Natural killer cell (primary cell): Measurements from ENCODE around the gene NEDD4L. TPM values are rescaled to one million over a fixed set of nuclear protein-coding genes. Genes with fewer than 3 reads are reported as not detected.

Experiments used
- ATAC-seq, 3 donors: fragments of 150-1000 bp in 2 of 3; fragments of 200-7000 bp in 1 of 3; cut with Tn5 transposase; 1 replicate in 1 of 3; 2 replicates in 2 of 3; pipeline ENCODE4 v1.10.0; 2021; ENCODE audit warnings: mild to moderate bottlenecking in 2 of 3, moderate library complexity in 2 of 3
- DNase-seq, 2 donors: peaks; one replicate each; pipeline versions ENCODE4 v3.0.0 to v3.0.0-alpha.2; 2013 to 2021; ENCODE audit warnings: mixed read lengths in 1 of 2
- H3K27ac ChIP-seq: one replicate; pipeline ENCODE4 v1.5.1; 2013; ENCODE audit warnings: mild to moderate bottlenecking, low read length
- H3K27me3 ChIP-seq: one replicate; pipeline ENCODE4 v1.6.1; 2013; ENCODE audit warnings: low read length; ENCODE audit not compliant: control insufficient read depth, insufficient read depth
- H3K36me3 ChIP-seq: one replicate; pipeline ENCODE4 v1.6.1; 2013; ENCODE audit warnings: low read length; ENCODE audit not compliant: control insufficient read depth, insufficient read depth
- H3K4me1 ChIP-seq: one replicate; pipeline ENCODE4 v1.6.1; 2013; ENCODE audit warnings: low read length; ENCODE audit not compliant: control insufficient read depth, insufficient read depth
- H3K4me3 ChIP-seq: one replicate; pipeline ENCODE4 v1.5.1; 2013; ENCODE audit warnings: low read length
- H3K9me3 ChIP-seq: one replicate; pipeline ENCODE4 v1.6.1; 2013; ENCODE audit warnings: low read length; ENCODE audit not compliant: control insufficient read depth, insufficient read depth
- H3K27ac Mint-ChIP-seq, 2 donors: one replicate each; pipeline ENCODE4 v1.8.0; 2022; ENCODE audit warnings: mild to moderate bottlenecking in 2 of 2, mixed read lengths in 2 of 2, moderate library complexity in 1 of 2
- H3K27me3 Mint-ChIP-seq, 2 donors: one replicate each; pipeline ENCODE4 v1.8.0; 2022; ENCODE audit warnings: low read depth in 2 of 2, mixed read lengths in 2 of 2
- H3K36me3 Mint-ChIP-seq: one replicate; pipeline ENCODE4 v1.8.0; 2022; ENCODE audit warnings: mixed read lengths
- H3K4me1 Mint-ChIP-seq, 2 donors: one replicate each; pipeline ENCODE4 v1.8.0; 2022; ENCODE audit warnings: mixed read lengths in 2 of 2
- H3K4me3 Mint-ChIP-seq: one replicate; pipeline ENCODE4 v1.8.0; 2022; ENCODE audit warnings: mild to moderate bottlenecking, moderate library complexity, mixed read lengths
- H3K9me3 Mint-ChIP-seq, 2 donors: one replicate each; pipeline ENCODE4 v1.8.0; 2022; ENCODE audit warnings: mixed read lengths in 2 of 2
- WGBS: methylation state at CpG from one replicate; pipeline ENCODE4 v1.1.7; 2013; ENCODE audit warnings: missing lambda C conversion rate; ENCODE audit not compliant: insufficient coverage; 5-methylcytosine and 5-hydroxymethylcytosine counted together
- intact Hi-C: fragments of 100-400 bp; cut with micrococcal nuclease; formaldehyde crosslinking; loops from one replicate; pipeline ENCODE4 v1.14.2; 2022
- total RNA-seq, 4 donors: library from RNA; stranded (reverse); fragments of 120-200 nt in 1 of 4; gene quantifications; one replicate each; pipeline versions ENCODE4 v1.2.3 to v1.2.4, GENCODE V29; 2013 to 2022
- TF ChIP-seq, protein P1 (sequence below): fragments of 200-600 bp; IDR thresholded peaks from one replicate; pipeline ENCODE4 v1.8.0; 2022; ENCODE audit warnings: antibody characterized with exemption

The NEDD4L gene
- total RNA-seq, 3 donors from 2014 or later (not counting 1 experiment from before 2014, with no cell fraction given) = 3.4 to 15.3 (median 14.3) TPM

DNA sequence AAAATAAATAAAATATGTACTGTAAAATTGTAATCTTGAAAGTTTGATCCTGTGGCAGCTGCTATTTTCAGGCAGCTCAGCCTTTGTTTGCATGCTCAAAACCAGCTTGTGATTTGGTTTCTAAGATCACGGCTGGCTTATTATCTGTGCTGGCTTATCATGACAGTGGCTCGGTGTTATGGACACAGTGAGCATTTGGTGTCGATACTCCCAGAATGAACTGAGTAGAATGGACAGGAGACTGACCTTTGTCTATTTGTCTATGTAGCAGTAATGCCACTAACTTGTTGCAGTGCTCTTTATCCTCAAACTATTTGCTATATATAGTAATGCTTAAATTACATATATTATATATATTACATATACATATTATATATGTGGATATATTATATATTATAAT lies 58.8 kb downstream of the NEDD4L start:
- Mint-ChIP-seq H3K4me3 (no peak overlapping the region), H3K36me3 (no peaks in the 10 kb centered on the region), H3K4me1 (peaks cover 0 to 5% of the 10 kb centered on the region in 2 donors), H3K27me3 (peaks cover 0 to 14% of the 10 kb centered on the region in 2 donors), H3K27ac (no peak overlapping the region), H3K9me3 (no peaks in the 10 kb centered on the region)
- H3K4me3 ChIP-seq = no peak overlapping the region
- no peaks in the 10 kb centered on the region for H3K36me3 ChIP-seq
- DNase-seq (no peak), ATAC-seq (no peak)
- no peaks in the 10 kb centered on the region for H3K4me1 ChIP-seq
- TF ChIP-seq, protein P1, sequence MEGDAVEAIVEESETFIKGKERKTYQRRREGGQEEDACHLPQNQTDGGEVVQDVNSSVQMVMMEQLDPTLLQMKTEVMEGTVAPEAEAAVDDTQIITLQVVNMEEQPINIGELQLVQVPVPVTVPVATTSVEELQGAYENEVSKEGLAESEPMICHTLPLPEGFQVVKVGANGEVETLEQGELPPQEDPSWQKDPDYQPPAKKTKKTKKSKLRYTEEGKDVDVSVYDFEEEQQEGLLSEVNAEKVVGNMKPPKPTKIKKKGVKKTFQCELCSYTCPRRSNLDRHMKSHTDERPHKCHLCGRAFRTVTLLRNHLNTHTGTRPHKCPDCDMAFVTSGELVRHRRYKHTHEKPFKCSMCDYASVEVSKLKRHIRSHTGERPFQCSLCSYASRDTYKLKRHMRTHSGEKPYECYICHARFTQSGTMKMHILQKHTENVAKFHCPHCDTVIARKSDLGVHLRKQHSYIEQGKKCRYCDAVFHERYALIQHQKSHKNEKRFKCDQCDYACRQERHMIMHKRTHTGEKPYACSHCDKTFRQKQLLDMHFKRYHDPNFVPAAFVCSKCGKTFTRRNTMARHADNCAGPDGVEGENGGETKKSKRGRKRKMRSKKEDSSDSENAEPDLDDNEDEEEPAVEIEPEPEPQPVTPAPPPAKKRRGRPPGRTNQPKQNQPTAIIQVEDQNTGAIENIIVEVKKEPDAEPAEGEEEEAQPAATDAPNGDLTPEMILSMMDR = no peak
- no peak overlapping the region for H3K27ac ChIP-seq
- no peaks in the 10 kb centered on the region for H3K9me3 ChIP-seq
- no peaks in the 10 kb centered on the region for H3K27me3 ChIP-seq
- intact Hi-C loops = no loop called here
- WGBS = 89% methylated on average over 3 of the region's 3 CpGs

DNA sequence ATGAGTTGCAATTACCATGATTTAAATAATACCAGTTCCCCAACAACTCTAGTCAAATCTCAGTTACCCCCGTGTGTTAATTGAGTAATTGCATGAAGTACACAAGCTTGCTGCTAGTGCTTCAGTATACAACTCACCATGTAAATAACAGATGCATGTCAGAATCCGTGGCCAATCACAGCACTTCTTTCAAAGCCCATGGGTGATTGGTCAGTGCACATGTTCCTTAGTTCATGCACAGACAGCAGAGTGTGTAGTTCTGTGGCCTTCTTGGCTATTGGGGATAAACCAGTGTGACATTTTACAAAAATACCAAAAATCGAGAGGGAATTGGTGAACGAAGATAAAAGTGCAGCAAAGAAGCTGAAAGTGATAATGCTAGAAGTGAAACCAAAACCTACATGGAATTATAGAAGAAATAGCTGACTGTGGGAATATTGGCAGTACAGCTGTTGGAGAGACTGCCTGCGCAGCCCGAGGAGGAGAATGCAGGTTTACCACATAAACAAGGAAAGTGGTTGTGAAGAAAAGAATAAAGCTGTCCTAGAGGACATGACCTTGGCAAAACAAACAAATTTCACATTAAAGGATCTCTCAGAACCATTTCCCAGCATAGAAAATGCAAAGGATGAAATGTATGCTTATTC lies 59.4 kb downstream of the NEDD4L start:
- Histone ChIP-seq H3K27me3 (no peaks in the 10 kb centered on the region), H3K4me1 (no peaks in the 10 kb centered on the region), H3K27ac (no peak overlapping the region), H3K9me3 (no peaks in the 10 kb centered on the region), H3K36me3 (no peaks in the 10 kb centered on the region), H3K4me3 (no peak overlapping the region)
- ATAC-seq = no peak
- H3K4me3 Mint-ChIP-seq = no peak overlapping the region
- no peaks in the 10 kb centered on the region for H3K36me3 Mint-ChIP-seq
- no peak overlapping the region for H3K27ac Mint-ChIP-seq
- H3K27me3 Mint-ChIP-seq = peaks cover 0 to 14% of the 10 kb centered on the region in 2 donors
- WGBS = 90% methylated on average over 6 of the region's 6 CpGs
- intact Hi-C loops = no loop called here
- no peak for DNase-seq
- no peaks in the 10 kb centered on the region for H3K9me3 Mint-ChIP-seq
- H3K4me1 Mint-ChIP-seq = peaks cover 0 to 5% of the 10 kb centered on the region in 2 donors
- TF ChIP-seq, protein P1 = no peak

DNA sequence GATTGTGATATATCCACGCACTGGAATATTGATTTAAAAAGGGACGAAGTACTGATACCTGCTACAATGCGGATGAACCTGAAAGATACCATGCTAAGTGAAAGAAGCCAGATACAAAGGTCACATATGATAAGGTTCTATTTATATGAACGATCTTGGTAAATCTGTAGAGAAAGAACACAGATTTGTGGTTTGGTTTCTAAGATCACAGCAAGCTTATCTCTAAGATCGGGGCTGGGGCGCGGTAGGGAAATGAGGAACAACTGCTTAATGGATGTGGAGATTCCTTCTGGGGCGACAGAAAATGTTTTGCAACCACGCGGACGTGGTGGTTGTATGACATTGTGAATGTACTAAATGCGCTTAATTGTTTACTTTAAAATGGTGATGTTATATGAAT lies 60.1 kb downstream of the NEDD4L start:
- Histone ChIP-seq H3K36me3 (no peaks in the 10 kb centered on the region), H3K4me1 (no peaks in the 10 kb centered on the region), H3K4me3 (no peak overlapping the region), H3K27me3 (no peaks in the 10 kb centered on the region), H3K27ac (no peak overlapping the region), H3K9me3 (no peaks in the 10 kb centered on the region)
- Mint-ChIP-seq H3K27me3 (peaks cover 0 to 15% of the 10 kb centered on the region in 2 donors), H3K36me3 (no peaks in the 10 kb centered on the region), H3K27ac (no peak overlapping the region), H3K4me1 (peaks cover 0 to 5% of the 10 kb centered on the region in 2 donors), H3K4me3 (no peak overlapping the region), H3K9me3 (no peaks in the 10 kb centered on the region)
- TF ChIP-seq, protein P1 = no peak
- 47% methylated on average over 12 of the region's 12 CpGs for WGBS
- ATAC-seq (no peak), DNase-seq (no peak)
- intact Hi-C loops = no loop called here
